GM06990 (cell line): ENCODE results near the gene RNF144A.
A peak's percentile ranks its signal among the peaks of the same experiment; 100 is the strongest.
"Not testable (repeated sequence)": the region's sequence is repeated elsewhere in the genome, so short reads cannot be mapped to it uniquely, and the experiment has no call there.

Source experiments
- DNase-seq: peaks from one replicate; pipeline ENCODE4 v3.0.0-alpha.2; 2011; ENCODE audit not compliant: insufficient read length; ENCODE audit errors: extremely low read depth
- H3K27me3 ChIP-seq: replicated peaks from 2 replicates; pipeline ENCODE4 v1.6.0; 2011; ENCODE audit warnings: low read length; ENCODE audit not compliant: control insufficient read depth, insufficient read depth
- H3K36me3 ChIP-seq: 2 replicates; pipeline ENCODE4 v1.5.1; 2011; ENCODE audit warnings: low read length; ENCODE audit not compliant: control insufficient read depth, insufficient read depth
- H3K4me3 ChIP-seq: replicated peaks from 2 replicates; pipeline ENCODE4 v1.5.1; 2011; ENCODE audit warnings: low read depth, mild to moderate bottlenecking, control low read depth, low read length
- CTCF ChIP-seq: IDR thresholded peaks from 2 replicates; pipeline ENCODE4 v1.5.1; 2011; ENCODE audit warnings: low read length, control low read depth, mild to moderate bottlenecking, inconsistent platforms; ENCODE audit not compliant: insufficient read depth, poor library complexity, severe bottlenecking

Gene RNF144A

GRCh38 chr2:6995391-6996097 is 78.3 kb downstream of the RNF144A start:
- no peak for TF ChIP-seq CTCF
- Histone ChIP-seq H3K27me3 (no peaks in the 10 kb centered on the region), H3K36me3 (no peaks in the 10 kb centered on the region), H3K4me3 (no peak overlapping the region)
- DNase-seq = no peak

- TF ChIP-seq CTCF = peak; percentile 4
- Histone ChIP-seq H3K36me3 (no peaks in the 10 kb centered on the region), H3K27me3 (no peaks in the 10 kb centered on the region), H3K4me3 (no peak overlapping the region)
- peak; percentile 22 for DNase-seq
Observed at GRCh38 chr2:6999211-6999877, 82.1 kb downstream of the RNF144A start.

- not testable (repeated sequence) for H3K4me3 ChIP-seq, DNase-seq, H3K36me3 ChIP-seq, H3K27me3 ChIP-seq
Observed at GRCh38 chr2:7001395-7001794, 84.2 kb downstream of the RNF144A start.

- Histone ChIP-seq H3K36me3 (no peaks in the 10 kb centered on the region), H3K27me3 (no peaks in the 10 kb centered on the region), H3K4me3 (no peak overlapping the region)
- no peak for TF ChIP-seq CTCF
- DNase-seq = no peak
Observed at GRCh38 chr2:7003895-7004294, 86.7 kb downstream of the RNF144A start.

- DNase-seq = no peak
- Histone ChIP-seq H3K4me3 (no peak overlapping the region), H3K36me3 (no peaks in the 10 kb centered on the region), H3K27me3 (no peaks in the 10 kb centered on the region)
- no peak for TF ChIP-seq CTCF
Observed at GRCh38 chr2:7004636-7005035, 87.4 kb downstream of the RNF144A start.

- TF ChIP-seq CTCF = no peak
Observed at GRCh38 chr2:7007488-7007845, 90.3 kb downstream of the RNF144A start.

More at GRCh38 chr2:7007488-7007845, 90.3 kb downstream of the RNF144A start:
- Histone ChIP-seq H3K27me3 (no peaks in the 10 kb centered on the region), H3K36me3 (no peaks in the 10 kb centered on the region), H3K4me3 (no peak overlapping the region)
- DNase-seq = no peak
